GM23248 (cell line): ENCODE measurements around the gene GANC.

ENCODE experiments used
- EZH2 ChIP-seq: fragments of 200-600 bp; sonication (generic); IDR thresholded peaks from 2 replicates; pipeline ENCODE4 v1.6.1; 2018; ENCODE audit warnings: antibody characterized with exemption, mild to moderate bottlenecking; ENCODE audit not compliant: insufficient read depth, poor library complexity, severe bottlenecking
- EZH2phosphoT487 ChIP-seq: fragments of 200-600 bp; sonication (generic); IDR thresholded peaks from 2 replicates; pipeline ENCODE4 v1.6.1; 2018; ENCODE audit warnings: antibody characterized with exemption, moderate library complexity, mild to moderate bottlenecking, low read depth; ENCODE audit not compliant: insufficient read depth

DNA sequence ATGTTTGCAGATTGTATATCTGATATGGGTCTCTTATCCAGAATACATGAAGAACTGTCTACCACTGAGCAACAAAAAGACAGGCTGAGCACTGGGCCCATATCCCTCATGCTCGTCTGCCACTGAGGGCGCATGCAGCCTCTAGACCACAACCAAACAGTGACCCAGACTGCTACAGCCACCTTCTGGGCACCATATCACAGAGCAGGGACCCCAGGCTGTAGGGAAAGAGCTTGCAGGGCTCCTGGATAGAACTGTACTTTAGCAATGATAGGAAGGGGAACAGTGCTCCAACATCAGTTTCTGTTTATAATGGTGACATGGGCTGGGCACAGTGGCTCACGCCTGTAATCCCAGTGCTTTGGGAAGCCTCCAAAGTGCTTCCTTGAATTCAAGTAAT is 40.5 kb downstream of the GANC start:
- TF ChIP-seq EZH2 = no peak
- TF ChIP-seq EZH2phosphoT487 = no peak
